ENCODE data around the gene PLEKHG3. TPM values are rescaled to one million over a fixed set of nuclear protein-coding genes. Genes with fewer than 3 reads are reported as not detected.
A peak's percentile ranks its signal among the peaks of the same experiment; 100 is the strongest.

Gene PLEKHG3
- polyA plus RNA-seq = 71.0 to 89.1 TPM (median 73.2 TPM) in 3 replicates
- 19.7 TPM for polyA plus RNA-seq (2011; ENCODE audit: low read depth)
- 49.2 and 65.2 TPM in 2 replicates for polyA plus RNA-seq (2011; cell fraction: cytosol; rRNA removed)
- polyA plus RNA-seq (2011; cell fraction: nucleus; rRNA removed) = 171 and 186 TPM in 2 replicates
- polyA plus RNA-seq (2012; ENCODE audit: low replicate concordance) = 36.9 and 94.1 TPM in 2 replicates
- 96.2 to 104 TPM (median 102 TPM) in 3 replicates for polyA minus RNA-seq
- polyA minus RNA-seq (2011; cell fraction: cytosol; rRNA and poly(A)+ RNA removed) = 107 TPM
- polyA minus RNA-seq (2011; cell fraction: nucleus; rRNA and poly(A)+ RNA removed) = 103 and 143 TPM in 2 replicates

- FAIRE-seq (no peak), DNase-seq (ENCODE audit: low read depth, low spot score) (no peak)
- H4K20me1 ChIP-seq (ENCODE audit: control insufficient read depth, extremely low read depth, insufficient read depth, low read length) = peaks cover 13% of the 10 kb centered on the region
- H3K27me3 ChIP-seq (ENCODE audit: control insufficient read depth, extremely low read depth, insufficient read depth, low read length) = no peaks in the 10 kb centered on the region
- peaks cover 3 to 6% of the 10 kb centered on the region in 2 experiments for H3K36me3 ChIP-seq (ENCODE audit: control insufficient read depth in 2 of 2, extremely low read depth in 1 of 2, insufficient read depth in 2 of 2, low read length in 2 of 2)
- TF ChIP-seq EZH2 (IDR thresholded peaks at IDR 0.05; ENCODE audit: low read length) = no peak
- no peak for TF ChIP-seq CTCF (optimal IDR thresholded peaks at IDR 0.05 in 1 of 3, IDR thresholded peaks at IDR 0.05 in 1 of 3, conservative IDR thresholded peaks at IDR 0.05 in 1 of 3; ENCODE audit: extremely low read depth in 1 of 3, insufficient read depth in 2 of 3, low read length in 3 of 3)
- peak within 1 kb of the TSS; percentile 99 for H3K27ac ChIP-seq (ENCODE audit: control insufficient read depth, insufficient read depth, low read length)
- H3K79me2 ChIP-seq (ENCODE audit: control insufficient read depth, insufficient read depth, low read length) = peaks cover 45% of the 10 kb centered on the region
- dilution Hi-C loops (cut with MboI; ENCODE audit: extremely low pct_ligation_motif_present, low sequenced_read_pairs) = no loop called here
- peak within 1 kb of the TSS; percentile 80 to 94 (median 85) for H3K4me3 ChIP-seq (ENCODE audit: control insufficient read depth in 2 of 3, extremely low read depth in 1 of 3, insufficient read depth in 2 of 3, low read depth in 1 of 3, low read length in 3 of 3)
- peak within 1 kb of the TSS; percentile 99 for H3K4me2 ChIP-seq (ENCODE audit: control insufficient read depth, extremely low read depth, insufficient read depth, low read depth, low read length)
- H3K4me1 ChIP-seq (ENCODE audit: control insufficient read depth, extremely low read depth, insufficient read depth, low read length) = peaks cover 60% of the 10 kb centered on the region
- peak within 1 kb of the TSS; percentile 93 for H3K9ac ChIP-seq (ENCODE audit: control insufficient read depth, extremely low read depth, insufficient read depth, low read length)
- H2AFZ ChIP-seq (ENCODE audit: control insufficient read depth, low read length) = peak within 1 kb of the TSS; percentile 59
- H3K9me3 ChIP-seq (ENCODE audit: control insufficient read depth, low read depth, low read length) = no peaks in the 10 kb centered on the region
- peaks cover 3% of the 10 kb centered on the region for H3K9me1 ChIP-seq (ENCODE audit: control insufficient read depth, extremely low read depth, insufficient read depth, low read length)
These were observed at the start of gene PLEKHG3 for GRCh38 chr14:64704143-64704742. TSS of gene PLEKHG3 (plus strand) at chr14:64704424. CDS start at chr14:64727632, 23,208 bp downstream.

- H3K9me3 ChIP-seq (ENCODE audit: control insufficient read depth, low read depth, low read length) = no peaks in the 10 kb centered on the region
- H3K79me2 ChIP-seq (ENCODE audit: control insufficient read depth, insufficient read depth, low read length) = no peaks in the 10 kb centered on the region
- peaks cover 9% of the 10 kb centered on the region for H3K4me1 ChIP-seq (ENCODE audit: control insufficient read depth, extremely low read depth, insufficient read depth, low read length)
- H3K4me3 ChIP-seq (ENCODE audit: control insufficient read depth in 2 of 3, extremely low read depth in 1 of 3, insufficient read depth in 2 of 3, low read depth in 1 of 3, low read length in 3 of 3) = no peak overlapping the region
- H3K27me3 ChIP-seq (ENCODE audit: control insufficient read depth, extremely low read depth, insufficient read depth, low read length) = no peaks in the 10 kb centered on the region
- dilution Hi-C loops (cut with MboI; ENCODE audit: extremely low pct_ligation_motif_present, low sequenced_read_pairs) = no loop called here
- H4K20me1 ChIP-seq (ENCODE audit: control insufficient read depth, extremely low read depth, insufficient read depth, low read length) = no peaks in the 10 kb centered on the region
- no peak for TF ChIP-seq EZH2 (IDR thresholded peaks at IDR 0.05; ENCODE audit: low read length)
- TF ChIP-seq CTCF (optimal IDR thresholded peaks at IDR 0.05 in 1 of 3, IDR thresholded peaks at IDR 0.05 in 1 of 3, conservative IDR thresholded peaks at IDR 0.05 in 1 of 3; ENCODE audit: extremely low read depth in 1 of 3, insufficient read depth in 2 of 3, low read length in 3 of 3) = no peak
- no peaks in the 10 kb centered on the region for H3K9me1 ChIP-seq (ENCODE audit: control insufficient read depth, extremely low read depth, insufficient read depth, low read length)
- no peaks in the 10 kb centered on the region for H3K36me3 ChIP-seq (ENCODE audit: control insufficient read depth in 2 of 2, extremely low read depth in 1 of 2, insufficient read depth in 2 of 2, low read length in 2 of 2)
- no peak overlapping the region for H3K9ac ChIP-seq (ENCODE audit: control insufficient read depth, extremely low read depth, insufficient read depth, low read length)
- no peak overlapping the region for H3K4me2 ChIP-seq (ENCODE audit: control insufficient read depth, extremely low read depth, insufficient read depth, low read depth, low read length)
- DNase-seq (ENCODE audit: low read depth, low spot score) (no peak), FAIRE-seq (no peak)
- no peak overlapping the region for H2AFZ ChIP-seq (ENCODE audit: control insufficient read depth, low read length)
- H3K27ac ChIP-seq (ENCODE audit: control insufficient read depth, insufficient read depth, low read length) = no peak overlapping the region
These were observed 49.3 kb upstream of the PLEKHG3 start for GRCh38 chr14:64654901-64655300.

Data from keratinocyte (primary cell).